ENCODE measurements around the gene ABCE1.

- TF ChIP-seq CTCF (IDR thresholded peaks at IDR 0.05; ENCODE audit: low read depth, low read length) (no peak), EZH2phosphoT487 (IDR thresholded peaks at IDR 0.05; ENCODE audit: low read depth) (no peak)
These were observed 79.4 kb downstream of the ABCE1 start for GRCh38 chr4:145177511-145177905.
